AG10803 (cell line): Measurements from ENCODE around the gene RSPH9.
"Not testable (repeated sequence)": the region's sequence is repeated elsewhere in the genome, so short reads cannot be mapped to it uniquely, and the experiment has no call there.

ENCODE experiments used
- DNase-seq: peaks from one replicate; pipeline ENCODE4 v3.0.0; 2010; ENCODE audit warnings: low read depth
- H3K4me3 ChIP-seq: 2 replicates; pipeline ENCODE4 v1.5.1; 2011; ENCODE audit warnings: mild to moderate bottlenecking, low read length, control low read depth
- CTCF ChIP-seq: conservative IDR thresholded peaks from 2 replicates; pipeline ENCODE4 v1.5.1; 2011; ENCODE audit warnings: mild to moderate bottlenecking, low read length, control low read depth, inconsistent platforms

RSPH9 gene

DNA sequence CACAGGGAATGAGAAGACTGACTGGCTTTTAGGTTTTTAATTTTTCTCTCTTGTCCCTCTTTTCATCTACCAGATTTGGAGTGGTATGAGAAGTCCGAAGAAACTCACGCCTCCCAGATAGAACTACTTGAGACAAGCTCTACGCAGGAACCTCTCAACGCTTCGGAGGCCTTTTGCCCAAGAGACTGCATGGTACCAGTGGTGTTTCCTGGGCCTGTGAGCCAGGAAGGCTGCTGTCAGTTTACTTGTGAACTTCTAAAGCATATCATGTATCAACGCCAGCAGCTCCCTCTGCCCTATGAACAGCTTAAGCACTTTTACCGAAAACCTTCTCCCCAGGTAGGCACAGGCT lies 8.6 kb upstream of the RSPH9 start:
- TF ChIP-seq CTCF, result no peak
- peak; percentile 15 for DNase-seq
- H3K4me3 ChIP-seq, result peak overlapping the region; percentile 98

DNA sequence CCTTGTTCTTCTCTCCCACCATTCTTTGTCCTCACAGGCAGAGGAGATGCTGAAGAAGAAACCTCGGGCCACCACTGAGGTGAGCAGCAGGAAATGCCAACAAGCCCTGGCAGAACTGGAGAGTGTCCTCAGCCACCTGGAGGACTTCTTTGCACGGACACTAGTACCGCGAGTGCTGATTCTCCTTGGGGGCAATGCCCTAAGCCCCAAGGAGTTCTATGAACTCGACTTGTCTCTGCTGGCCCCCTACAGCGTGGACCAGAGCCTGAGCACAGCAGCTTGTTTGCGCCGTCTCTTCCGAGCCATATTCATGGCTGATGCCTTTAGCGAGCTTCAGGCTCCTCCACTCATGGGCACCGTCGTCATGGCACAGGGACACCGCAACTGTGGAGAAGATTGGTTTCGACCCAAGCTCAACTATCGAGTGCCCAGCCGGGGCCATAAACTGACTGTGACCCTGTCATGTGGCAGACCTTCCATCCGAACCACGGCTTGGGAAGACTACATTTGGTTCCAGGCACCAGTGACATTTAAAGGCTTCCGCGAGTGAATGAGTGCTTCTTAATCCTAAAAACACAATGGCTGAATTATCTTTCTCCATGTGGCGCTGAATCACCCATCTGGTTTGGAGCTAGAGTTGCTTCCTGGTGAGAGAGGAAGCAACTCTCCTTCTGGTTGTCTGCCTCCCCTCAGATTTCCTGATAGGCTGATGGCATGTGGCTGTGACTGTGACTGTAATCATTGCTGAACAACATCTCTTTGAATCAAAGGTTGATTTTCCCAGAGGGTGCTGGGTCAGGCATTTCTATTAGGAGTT lies 4.6 kb upstream of the RSPH9 start:
- no peak for TF ChIP-seq CTCF
- DNase-seq, result no peak
- H3K4me3 ChIP-seq, result no peak overlapping the region

- TF ChIP-seq CTCF, result no peak
- peak overlapping the region; percentile 64 for H3K4me3 ChIP-seq
- DNase-seq, result no peak
Observed at GRCh38 chr6:43645613-43645964, 753 bp downstream of the RSPH9 start.

DNA sequence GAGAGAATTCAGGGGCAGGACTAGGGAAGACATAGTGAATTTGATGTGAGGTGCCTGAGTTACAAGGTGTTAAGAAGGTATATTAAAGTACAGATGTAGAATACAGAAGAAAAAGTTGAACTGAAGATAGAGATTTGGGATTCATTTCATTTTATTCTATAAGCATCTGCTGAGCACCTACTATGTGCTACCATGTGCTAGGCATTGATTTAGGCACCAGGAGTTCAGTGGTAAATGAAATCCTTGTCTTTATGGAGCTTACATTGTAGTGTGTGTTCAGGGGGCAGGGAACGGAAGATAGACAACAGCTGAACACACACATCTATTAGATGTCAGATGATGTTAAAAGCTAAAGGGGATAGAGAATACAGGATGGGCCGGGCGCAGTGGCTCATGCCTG lies 2.8 kb downstream of the RSPH9 start:
- no peak for TF ChIP-seq CTCF
- H3K4me3 ChIP-seq, result no peak overlapping the region
- no peak for DNase-seq

DNA sequence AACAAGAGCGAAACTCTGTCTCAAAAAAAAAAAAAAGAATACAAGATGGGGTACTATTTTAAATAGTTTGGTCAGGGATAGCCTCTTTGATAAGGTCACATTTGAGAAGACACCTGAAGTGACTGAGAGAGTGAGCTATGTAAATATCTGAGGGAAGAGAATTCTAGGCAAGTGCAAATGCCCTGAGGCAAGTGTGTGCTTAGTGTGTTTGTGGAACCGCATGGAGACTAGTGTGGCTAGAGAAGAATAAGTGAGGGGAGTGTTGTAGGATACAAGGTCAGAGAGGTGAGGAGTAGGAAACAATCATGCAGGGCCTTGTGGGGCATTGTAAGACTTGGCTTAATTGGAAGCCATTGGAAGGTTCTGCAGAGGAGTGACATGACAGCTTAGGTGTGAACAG lies 3.4 kb downstream of the RSPH9 start:
- no peak for DNase-seq
- no peak overlapping the region for H3K4me3 ChIP-seq
- no peak for TF ChIP-seq CTCF

- DNase-seq, result not testable (repeated sequence)
Observed at GRCh38 chr6:43652822-43653221, 8.0 kb downstream of the RSPH9 start.

DNA sequence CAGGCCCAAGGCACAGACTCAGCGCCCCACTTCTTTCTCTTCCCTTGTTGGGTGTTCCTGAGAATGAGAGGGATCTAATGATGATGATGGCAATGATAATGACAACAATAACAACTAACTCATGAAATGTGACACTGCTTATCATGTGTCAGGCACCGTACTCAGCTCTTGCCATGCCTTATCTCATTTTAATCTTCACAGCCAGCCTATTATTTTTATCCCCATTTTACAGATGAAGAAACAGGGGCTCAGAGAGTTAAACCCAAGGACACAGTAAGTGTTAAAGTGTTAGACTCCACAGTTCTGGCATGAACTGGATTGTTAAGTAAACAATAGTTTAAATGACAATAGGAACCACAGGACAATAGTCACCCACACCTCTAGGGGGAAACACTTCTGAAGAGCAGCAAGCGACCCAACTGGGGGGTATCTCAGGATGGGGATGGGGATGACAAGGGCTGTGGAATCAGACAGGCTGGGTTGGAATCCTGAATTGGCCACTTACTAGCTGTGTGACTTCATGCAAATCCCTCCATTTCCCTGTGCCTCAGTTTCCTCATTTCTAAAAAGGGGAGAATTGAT lies 12.5 kb downstream of the RSPH9 start:
- H3K4me3 ChIP-seq, result no peak overlapping the region
- no peak for DNase-seq
- no peak for TF ChIP-seq CTCF

More at GRCh38 chr6:43652822-43653221, 8.0 kb downstream of the RSPH9 start:
- H3K4me3 ChIP-seq, result not testable (repeated sequence)

- no peak for DNase-seq
- TF ChIP-seq CTCF, result no peak
- H3K4me3 ChIP-seq, result no peak overlapping the region
Observed at GRCh38 chr6:43658161-43658560, 13.3 kb downstream of the RSPH9 start.

- not testable (repeated sequence) for DNase-seq, H3K4me3 ChIP-seq
Observed at GRCh38 chr6:43662948-43663347, 18.1 kb downstream of the RSPH9 start.
